GM21528 (cell line): ENCODE data around the gene TNIP2.
"Not testable (repeated sequence)": the region's sequence is repeated elsewhere in the genome, so short reads cannot be mapped to it uniquely, and the experiment has no call there.

ENCODE experiments used
- ATAC-seq: cut with Tn5 transposase; IDR thresholded peaks from one replicate; pipeline ENCODE4 v1.9.1; 2021; ENCODE audit warnings: mild to moderate bottlenecking, moderate library complexity; ENCODE audit not compliant: unreplicated experiment, low FRiP score

Gene TNIP2

GRCh38 chr4:2780643-2781042, 24.5 kb upstream of the TNIP2 start:
- not testable (repeated sequence) for ATAC-seq

- no peak for ATAC-seq
Observed at GRCh38 chr4:2771264-2771663, 15.1 kb upstream of the TNIP2 start.

- ATAC-seq: no peak
Observed at GRCh38 chr4:2768921-2769336, 12.8 kb upstream of the TNIP2 start.

GRCh38 chr4:2768124-2768523, 12.0 kb upstream of the TNIP2 start:
- no peak for ATAC-seq

GRCh38 chr4:2767705-2768074, 11.6 kb upstream of the TNIP2 start:
- ATAC-seq: no peak

GRCh38 chr4:2767046-2767704, 11.0 kb upstream of the TNIP2 start:
- no peak for ATAC-seq

GRCh38 chr4:2765832-2766526, 9.8 kb upstream of the TNIP2 start:
- ATAC-seq: no peak

- no peak for ATAC-seq
Observed at GRCh38 chr4:2763511-2763967, 7.4 kb upstream of the TNIP2 start.

GRCh38 chr4:2762486-2763370, 6.6 kb upstream of the TNIP2 start:
- ATAC-seq: not testable (repeated sequence)

- ATAC-seq: no peak
Observed at GRCh38 chr4:2762048-2762447, 5.9 kb upstream of the TNIP2 start.

GRCh38 chr4:2761035-2761923, 5.1 kb upstream of the TNIP2 start:
- ATAC-seq: no peak

- ATAC-seq: no peak
Observed at GRCh38 chr4:2757426-2757825, 1.3 kb upstream of the TNIP2 start.

GRCh38 chr4:2756691-2757350, 685 bp upstream of the TNIP2 start:
- ATAC-seq: no peak

GRCh38 chr4:2754848-2755819, 1.0 kb downstream of the TNIP2 start:
- no peak for ATAC-seq

GRCh38 chr4:2753436-2753835, 2.7 kb downstream of the TNIP2 start:
- ATAC-seq: no peak

- no peak for ATAC-seq
Observed at GRCh38 chr4:2750719-2751605, 5.2 kb downstream of the TNIP2 start.

GRCh38 chr4:2746891-2747695, 9.0 kb downstream of the TNIP2 start:
- no peak for ATAC-seq
